HEK293 (cell line): ENCODE measurements around the gene C1orf74.

ENCODE experiments used
- CTCF ChIA-PET: fragments of 350-600 bp; formaldehyde crosslinking; extraction: SDS; loops from one replicate; lab custom pipeline; 2021; ENCODE audit warnings: antibody characterized with exemption; lab: Yijun Ruan, JAX
- POLR2A ChIA-PET: fragments of 300-600 bp; formaldehyde crosslinking; extraction: SDS; loops from one replicate; lab custom pipeline; 2020; ENCODE audit warnings: antibody characterized with exemption, inconsistent platforms; lab: Yijun Ruan, JAX
- H3K27ac ChIP-seq: fragments of 200-500 bp; sonication (Bioruptor generic); 2 replicates; pipeline ENCODE4 v1.5.1; 2014; ENCODE audit warnings: low read depth, low read length, control low read depth, inconsistent platforms; ENCODE audit errors: extremely low read depth
- H3K36me3 ChIP-seq, 2 experiments: fragments of 200-500 bp in 1 of 2; sonication (Bioruptor generic) in 1 of 2; 1 replicate in 1 of 2; 2 replicates in 1 of 2; pipeline ENCODE4 v1.5.1; 2014 to 2017; ENCODE audit warnings: inconsistent platforms in 2 of 2, low read length in 2 of 2; ENCODE audit not compliant: control insufficient read depth in 2 of 2, insufficient read depth in 1 of 2
- H3K4me1 ChIP-seq: fragments of 200-500 bp; sonication (Bioruptor generic); 2 replicates; pipeline ENCODE4 v1.5.1; 2014; ENCODE audit warnings: mild to moderate bottlenecking, low read length, inconsistent platforms; ENCODE audit not compliant: control insufficient read depth, insufficient read depth
- H3K4me3 ChIP-seq: 2 replicates; pipeline ENCODE4 v1.5.1; 2011; ENCODE audit warnings: low read depth, mild to moderate bottlenecking, control low read depth, low read length, moderate library complexity
- H3K9me3 ChIP-seq: fragments of 200-500 bp; sonication (Bioruptor generic); 2 replicates; pipeline ENCODE4 v1.5.1; 2014; ENCODE audit warnings: low read depth, low read length, inconsistent platforms; ENCODE audit not compliant: control insufficient read depth, insufficient read depth
- BCL11B ChIP-seq: fragments of 450-650 bp; formaldehyde crosslinking; IDR thresholded peaks from 2 replicates; pipeline ENCODE4 v1.5.1; 2016; ENCODE audit warnings: low read depth, missing biosample characterization, missing genetic modification characterization
- GLI2 ChIP-seq: fragments of 450-650 bp; formaldehyde crosslinking; IDR thresholded peaks from 2 replicates; pipeline ENCODE4; 2017; ENCODE audit warnings: missing biosample characterization, missing genetic modification characterization, low read depth, borderline replicate concordance
- HOXC10 ChIP-seq: sonication (generic); formaldehyde crosslinking; IDR thresholded peaks from 2 replicates; pipeline ENCODE4 v1.8.1; 2023; ENCODE audit warnings: mild to moderate bottlenecking, missing genetic modification reagents
- KLF8 ChIP-seq: fragments of 450-650 bp; formaldehyde crosslinking; IDR thresholded peaks from 2 replicates; pipeline ENCODE4 v1.5.1; 2016; ENCODE audit warnings: missing biosample characterization, missing genetic modification characterization
- PATZ1 ChIP-seq: fragments of 450-650 bp; formaldehyde crosslinking; IDR thresholded peaks from 2 replicates; pipeline ENCODE4 v1.5.1; 2016; ENCODE audit warnings: missing biosample characterization, missing genetic modification characterization
- RBAK ChIP-seq: fragments of 450-650 bp; formaldehyde crosslinking; IDR thresholded peaks from 2 replicates; pipeline ENCODE4 v1.5.1; 2016; ENCODE audit warnings: missing biosample characterization, missing genetic modification characterization
- SCRT2 ChIP-seq: fragments of 450-650 bp; formaldehyde crosslinking; IDR thresholded peaks from 2 replicates; pipeline ENCODE4 v1.5.1; 2016; ENCODE audit warnings: missing biosample characterization, missing genetic modification characterization
- SP3 ChIP-seq: fragments of 450-650 bp; formaldehyde crosslinking; IDR thresholded peaks from 2 replicates; pipeline ENCODE4 v1.5.1; 2016; ENCODE audit warnings: missing biosample characterization, missing genetic modification characterization
- ZBTB20 ChIP-seq: fragments of 450-650 bp; formaldehyde crosslinking; IDR thresholded peaks from 2 replicates; pipeline ENCODE4 v1.5.1; 2016; ENCODE audit warnings: missing biosample characterization, missing genetic modification characterization
- ZBTB48 ChIP-seq: fragments of 450-650 bp; formaldehyde crosslinking; IDR thresholded peaks from 2 replicates; pipeline ENCODE4 v1.5.1; 2016; ENCODE audit warnings: missing biosample characterization, missing genetic modification characterization
- ZBTB6 ChIP-seq: fragments of 450-650 bp; formaldehyde crosslinking; IDR thresholded peaks from 2 replicates; pipeline ENCODE4 v1.5.1; 2017; ENCODE audit warnings: missing biosample characterization, missing genetic modification characterization
- ZBTB7A ChIP-seq: fragments of 450-650 bp; formaldehyde crosslinking; IDR thresholded peaks from 2 replicates; pipeline ENCODE4 v1.5.1; 2016; ENCODE audit warnings: low read depth, missing biosample characterization, missing genetic modification characterization
- ZNF2 ChIP-seq: fragments of 450-650 bp; formaldehyde crosslinking; IDR thresholded peaks from 2 replicates; pipeline ENCODE4 v1.5.1; 2016; ENCODE audit warnings: missing biosample characterization, missing genetic modification characterization
- ZNF449 ChIP-seq: fragments of 450-650 bp; formaldehyde crosslinking; IDR thresholded peaks from 2 replicates; pipeline ENCODE4 v1.5.1; 2017; ENCODE audit warnings: missing biosample characterization, mild to moderate bottlenecking, missing genetic modification characterization, moderate library complexity
- ZNF510 ChIP-seq: fragments of 450-650 bp; formaldehyde crosslinking; IDR thresholded peaks from 2 replicates; pipeline ENCODE4 v1.5.1; 2018; ENCODE audit warnings: mild to moderate bottlenecking, missing genetic modification characterization, missing biosample characterization; ENCODE audit not compliant: insufficient replicate concordance
- ZNF555 ChIP-seq: fragments of 450-650 bp; formaldehyde crosslinking; conservative IDR thresholded peaks from 2 replicates; pipeline ENCODE4 v1.5.1; 2017; ENCODE audit warnings: missing biosample characterization, mild to moderate bottlenecking, missing genetic modification characterization, inconsistent platforms
- ZNF571 ChIP-seq: fragments of 450-650 bp; formaldehyde crosslinking; IDR thresholded peaks from 2 replicates; pipeline ENCODE4 v1.5.0; 2017; ENCODE audit warnings: missing biosample characterization, missing genetic modification characterization
- ZNF580 ChIP-seq: fragments of 450-650 bp; formaldehyde crosslinking; IDR thresholded peaks from 2 replicates; pipeline ENCODE4 v1.5.1; 2016; ENCODE audit warnings: missing biosample characterization, missing genetic modification characterization
- ZNF585B ChIP-seq: fragments of 450-650 bp; formaldehyde crosslinking; IDR thresholded peaks from 2 replicates; pipeline ENCODE4 v1.5.1; 2016; ENCODE audit warnings: missing biosample characterization, missing genetic modification characterization
- ZNF704 ChIP-seq: fragments of 450-650 bp; formaldehyde crosslinking; IDR thresholded peaks from 2 replicates; pipeline ENCODE4 v1.5.1; 2016; ENCODE audit warnings: missing biosample characterization, missing genetic modification characterization
- ZNF843 ChIP-seq: fragments of 450-650 bp; formaldehyde crosslinking; IDR thresholded peaks from 2 replicates; pipeline ENCODE4 v1.5.1; 2016; ENCODE audit warnings: missing biosample characterization, missing genetic modification characterization
- ZSCAN5A ChIP-seq: fragments of 450-650 bp; formaldehyde crosslinking; IDR thresholded peaks from 2 replicates; pipeline ENCODE4 v1.5.1; 2016; ENCODE audit warnings: missing biosample characterization, missing genetic modification characterization

The C1orf74 gene

GRCh38 chr1:209817691-209818090 lies 33.3 kb upstream of the C1orf74 start (continued):
- no peak for TF ChIP-seq ZNF510 (tag by site-specific recombination)
- no peak for TF ChIP-seq ZNF449 (tag by site-specific recombination)
- TF ChIP-seq ZSCAN5A (tag by site-specific recombination): no peak
- TF ChIP-seq RBAK: no peak
- TF ChIP-seq ZNF2: no peak
- TF ChIP-seq ZBTB6: no peak

GRCh38 chr1:209816923-209817322 lies 32.6 kb upstream of the C1orf74 start:
- ChIA-PET CTCF (interaction anchor here (0.7 kb wide), 1 partner anchor 600 kb away, joined by 4 read pairs; no protein-coding TSS in a partner anchor), POLR2A (interaction anchor here (1.0 to 3.0 kb wide), 2 partner anchors 10 to 11 kb away, joined by 3 to 9 read pairs; partner anchors contain the start of gene IRF6)
- Histone ChIP-seq H3K36me3 (no peaks in the 10 kb centered on the region), H3K9me3 (no peaks in the 10 kb centered on the region), H3K4me1 (no peaks in the 10 kb centered on the region), H3K27ac (no peak overlapping the region), H3K4me3 (no peak overlapping the region)
- no peak for TF ChIP-seq SCRT2 (tag by site-specific recombination)
- TF ChIP-seq ZNF704 (tag by site-specific recombination): no peak
- no peak for TF ChIP-seq ZNF585B (tag by site-specific recombination)
- no peak for TF ChIP-seq ZNF555
- no peak for TF ChIP-seq ZBTB7A (tag by site-specific recombination)
- no peak for TF ChIP-seq SP3 (tag by site-specific recombination)
- no peak for TF ChIP-seq HOXC10
- TF ChIP-seq PATZ1: no peak
- TF ChIP-seq GLI2 (tag by site-specific recombination): no peak
- no peak for TF ChIP-seq ZNF580
- no peak for TF ChIP-seq ZBTB20 (tag by site-specific recombination)
- no peak for TF ChIP-seq BCL11B (tag by site-specific recombination)
- TF ChIP-seq KLF8: no peak
- no peak for TF ChIP-seq ZBTB48 (tag by site-specific recombination)
- TF ChIP-seq ZNF843: no peak
- TF ChIP-seq ZNF571 (tag by site-specific recombination): no peak
